ENCODE data around the gene GTF2A1. TPM values are rescaled to one million over a fixed set of nuclear protein-coding genes. Genes with fewer than 3 reads are reported as not detected.

The GTF2A1 gene
- total RNA-seq, 1 experiment from 2014 or later, result 13.9 TPM

- Histone ChIP-seq H4K20me1 (ENCODE audit: insufficient read depth) (no peaks in the 10 kb centered on the region), H3K4me2 (peak overlapping the region; percentile 85), H3K79me2 (ENCODE audit: low read depth) (peaks cover 52% of the 10 kb centered on the region), H3F3A (ENCODE audit: insufficient read depth, low read depth) (peaks cover 17% of the 10 kb centered on the region; the same call in 1 of the 2 replicates), H3K4me3 (peak overlapping the region; percentile 92), H3K9me3 (ENCODE audit: insufficient read depth, low read depth) (no peaks in the 10 kb centered on the region), H3K27ac (peak overlapping the region; percentile 75), H3K4me1 (replicated peaks; ENCODE audit: insufficient read depth) (peaks cover 25% of the 10 kb centered on the region), H2AFZ (peak overlapping the region; percentile 83), H3K9me2 (ENCODE audit: insufficient read depth) (no peaks in the 10 kb centered on the region), H3K36me3 (ENCODE audit: low read depth) (peaks cover 8% of the 10 kb centered on the region; the same call in 1 of the 2 replicates), H3K27me3 (ENCODE audit: insufficient read depth, low read depth) (no peaks in the 10 kb centered on the region)
- peak; percentile 56 to 79 for DNase-seq
- TF ChIP-seq, protein P1, sequence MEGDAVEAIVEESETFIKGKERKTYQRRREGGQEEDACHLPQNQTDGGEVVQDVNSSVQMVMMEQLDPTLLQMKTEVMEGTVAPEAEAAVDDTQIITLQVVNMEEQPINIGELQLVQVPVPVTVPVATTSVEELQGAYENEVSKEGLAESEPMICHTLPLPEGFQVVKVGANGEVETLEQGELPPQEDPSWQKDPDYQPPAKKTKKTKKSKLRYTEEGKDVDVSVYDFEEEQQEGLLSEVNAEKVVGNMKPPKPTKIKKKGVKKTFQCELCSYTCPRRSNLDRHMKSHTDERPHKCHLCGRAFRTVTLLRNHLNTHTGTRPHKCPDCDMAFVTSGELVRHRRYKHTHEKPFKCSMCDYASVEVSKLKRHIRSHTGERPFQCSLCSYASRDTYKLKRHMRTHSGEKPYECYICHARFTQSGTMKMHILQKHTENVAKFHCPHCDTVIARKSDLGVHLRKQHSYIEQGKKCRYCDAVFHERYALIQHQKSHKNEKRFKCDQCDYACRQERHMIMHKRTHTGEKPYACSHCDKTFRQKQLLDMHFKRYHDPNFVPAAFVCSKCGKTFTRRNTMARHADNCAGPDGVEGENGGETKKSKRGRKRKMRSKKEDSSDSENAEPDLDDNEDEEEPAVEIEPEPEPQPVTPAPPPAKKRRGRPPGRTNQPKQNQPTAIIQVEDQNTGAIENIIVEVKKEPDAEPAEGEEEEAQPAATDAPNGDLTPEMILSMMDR (conservative IDR thresholded peaks at IDR 0.05), result no peak
- TF ChIP-seq EZH2 (IDR thresholded peaks at IDR 0.05; ENCODE audit: low read depth), result no peak
- no TSS peak for BruUV-seq (replicated peaks)
- ChIA-PET POLR2A (ENCODE audit: unreplicated experiment) (no interaction called here), CTCF (no interaction called here)
- intact Hi-C loops (cut with micrococcal nuclease; ENCODE audit: unreplicated experiment), result no loop called here
Measured at GRCh38 chr14:81219210-81219758, 1.5 kb downstream of the GTF2A1 start.

- H3K9me3 ChIP-seq (ENCODE audit: insufficient read depth, low read depth), result no peaks in the 10 kb centered on the region
- intact Hi-C loops (cut with micrococcal nuclease; ENCODE audit: unreplicated experiment), result no loop called here
- no peaks in the 10 kb centered on the region for H4K20me1 ChIP-seq (ENCODE audit: insufficient read depth)
- peaks cover 8% of the 10 kb centered on the region; the same call in 1 of the 2 replicates for H3K36me3 ChIP-seq (ENCODE audit: low read depth)
- H3K4me3 ChIP-seq, result no peak overlapping the region
- ChIA-PET CTCF (no interaction called here), POLR2A (ENCODE audit: unreplicated experiment) (no interaction called here)
- H2AFZ ChIP-seq, result no peak overlapping the region
- DNase-seq, result no peak
- no peaks in the 10 kb centered on the region for H3K27me3 ChIP-seq (ENCODE audit: insufficient read depth, low read depth)
- BruUV-seq (replicated peaks), result no TSS peak
- H3K4me1 ChIP-seq (replicated peaks; ENCODE audit: insufficient read depth), result no peaks in the 10 kb centered on the region
- H3K79me2 ChIP-seq (ENCODE audit: low read depth), result peaks cover 44% of the 10 kb centered on the region
- H3F3A ChIP-seq (ENCODE audit: insufficient read depth, low read depth), result no peaks in the 10 kb centered on the region
- TF ChIP-seq EZH2 (IDR thresholded peaks at IDR 0.05; ENCODE audit: low read depth), result no peak
- TF ChIP-seq, protein P1 (conservative IDR thresholded peaks at IDR 0.05), result 0 out of 2 replicates have a peak, but pooled peaks have one; percentile 33
- H3K27ac ChIP-seq, result no peak overlapping the region
- no peak overlapping the region for H3K4me2 ChIP-seq
- H3K9me2 ChIP-seq (ENCODE audit: insufficient read depth), result no peaks in the 10 kb centered on the region
Measured at GRCh38 chr14:81211844-81212243, 8.9 kb downstream of the GTF2A1 start.

- intact Hi-C loops (cut with micrococcal nuclease; ENCODE audit: unreplicated experiment), result no loop called here
- CTCF ChIA-PET, result no interaction called here
- BruUV-seq (replicated peaks), result no TSS peak
Measured at GRCh38 chr14:81209167-81209836, 11.5 kb downstream of the GTF2A1 start.

More at GRCh38 chr14:81209167-81209836, 11.5 kb downstream of the GTF2A1 start:
- H3K79me2 ChIP-seq (ENCODE audit: low read depth), result peaks cover 24% of the 10 kb centered on the region
- H3K4me3 ChIP-seq, result no peak overlapping the region
- H3K9me3 ChIP-seq (ENCODE audit: insufficient read depth, low read depth), result no peaks in the 10 kb centered on the region
- H3K36me3 ChIP-seq (ENCODE audit: low read depth), result no peaks in the 10 kb centered on the region
- no peaks in the 10 kb centered on the region for H3K27me3 ChIP-seq (ENCODE audit: insufficient read depth, low read depth)
- no peaks in the 10 kb centered on the region for H4K20me1 ChIP-seq (ENCODE audit: insufficient read depth)
- H3K4me1 ChIP-seq (replicated peaks; ENCODE audit: insufficient read depth), result no peaks in the 10 kb centered on the region
- H3F3A ChIP-seq (ENCODE audit: insufficient read depth, low read depth), result no peaks in the 10 kb centered on the region
- no peaks in the 10 kb centered on the region for H3K9me2 ChIP-seq (ENCODE audit: insufficient read depth)
- H3K27ac ChIP-seq, result no peak overlapping the region
- DNase-seq, result no peak
- no peak overlapping the region for H2AFZ ChIP-seq
- no peak for TF ChIP-seq EZH2 (IDR thresholded peaks at IDR 0.05; ENCODE audit: low read depth)
- TF ChIP-seq, protein P1 (conservative IDR thresholded peaks at IDR 0.05), result no peak
- POLR2A ChIA-PET (ENCODE audit: unreplicated experiment), result no interaction called here
- no peak overlapping the region for H3K4me2 ChIP-seq

All from PC-9 (cell line).